ENCODE measurements around the gene EIF4EBP2. TPM values are rescaled to one million over a fixed set of nuclear protein-coding genes. Genes with fewer than 3 reads are reported as not detected.
A peak's percentile ranks its signal among the peaks of the same experiment; 100 is the strongest.

The EIF4EBP2 gene
- total RNA-seq: 155 and 163 TPM in 2 replicates
- long read RNA-seq, full-length matches to known transcripts: 30 of 136 reads
- long read RNA-seq, partial matches to known transcripts: 48 of 136 reads
- long read RNA-seq, other reads (novel, unspliced or antisense): 58 of 136 reads

GRCh38 chr10:70404036-70404786, at the start of gene EIF4EBP2:
Gene EIF4EBP2 (plus strand): TSS chr10:70404145. CDS start chr10:70404402, 257 bp downstream.
- H3K27ac Mint-ChIP-seq (ENCODE audit: unreplicated experiment): peak within 1 kb of the TSS; percentile 93

GRCh38 chr10:70354556-70354955, 49.4 kb upstream of the EIF4EBP2 start:
- no peaks in the 10 kb centered on the region for H3K36me3 Mint-ChIP-seq (ENCODE audit: low read depth)
- no peak for DNase-seq (ENCODE audit: low read depth, low spot score)
- H3K27ac Mint-ChIP-seq (ENCODE audit: unreplicated experiment): no peak overlapping the region
- H3K4me1 Mint-ChIP-seq: peaks cover 15% of the 10 kb centered on the region
- no peak overlapping the region for H3K4me3 Mint-ChIP-seq
- H3K9me3 Mint-ChIP-seq: no peaks in the 10 kb centered on the region
- H3K27me3 Mint-ChIP-seq (ENCODE audit: low read depth): no peaks in the 10 kb centered on the region
- TF ChIP-seq CTCF (conservative IDR thresholded peaks at IDR 0.05): no peak

More at GRCh38 chr10:70404036-70404786, at the start of gene EIF4EBP2:
- peak; percentile 100 for DNase-seq (ENCODE audit: low read depth, low spot score)
- peaks cover 39% of the 10 kb centered on the region for H3K4me1 Mint-ChIP-seq
- H3K9me3 Mint-ChIP-seq: no peaks in the 10 kb centered on the region
- no peaks in the 10 kb centered on the region for H3K27me3 Mint-ChIP-seq (ENCODE audit: low read depth)
- no peak for TF ChIP-seq CTCF (conservative IDR thresholded peaks at IDR 0.05)
- H3K4me3 Mint-ChIP-seq: peak within 1 kb of the TSS; percentile 95
- H3K36me3 Mint-ChIP-seq (ENCODE audit: low read depth): peaks cover 22% of the 10 kb centered on the region

GRCh38 chr10:70355051-70356021, 48.6 kb upstream of the EIF4EBP2 start:
- Mint-ChIP-seq H3K4me3 (no peak overlapping the region), H3K27me3 (ENCODE audit: low read depth) (no peaks in the 10 kb centered on the region), H3K27ac (ENCODE audit: unreplicated experiment) (peak overlapping the region; percentile 70), H3K36me3 (ENCODE audit: low read depth) (no peaks in the 10 kb centered on the region), H3K4me1 (peaks cover 15% of the 10 kb centered on the region), H3K9me3 (no peaks in the 10 kb centered on the region)
- DNase-seq (ENCODE audit: low read depth, low spot score): no peak
- TF ChIP-seq CTCF (conservative IDR thresholded peaks at IDR 0.05): no peak

- no peak for DNase-seq (ENCODE audit: low read depth, low spot score)
- TF ChIP-seq CTCF (conservative IDR thresholded peaks at IDR 0.05): no peak
- no peaks in the 10 kb centered on the region for H3K27me3 Mint-ChIP-seq (ENCODE audit: low read depth)
- peaks cover 15% of the 10 kb centered on the region for H3K4me1 Mint-ChIP-seq
- no peaks in the 10 kb centered on the region for H3K9me3 Mint-ChIP-seq
- H3K27ac Mint-ChIP-seq (ENCODE audit: unreplicated experiment): no peak overlapping the region
- H3K36me3 Mint-ChIP-seq (ENCODE audit: low read depth): no peaks in the 10 kb centered on the region
- H3K4me3 Mint-ChIP-seq: no peak overlapping the region
These were observed 46.4 kb upstream of the EIF4EBP2 start for GRCh38 chr10:70357565-70357964.

GRCh38 chr10:70358446-70358845, 45.5 kb upstream of the EIF4EBP2 start:
- no peak overlapping the region for H3K27ac Mint-ChIP-seq (ENCODE audit: unreplicated experiment)
- H3K4me1 Mint-ChIP-seq: peaks cover 15% of the 10 kb centered on the region

More at GRCh38 chr10:70358446-70358845, 45.5 kb upstream of the EIF4EBP2 start:
- H3K4me3 Mint-ChIP-seq: no peak overlapping the region
- no peaks in the 10 kb centered on the region for H3K9me3 Mint-ChIP-seq
- DNase-seq (ENCODE audit: low read depth, low spot score): no peak
- H3K36me3 Mint-ChIP-seq (ENCODE audit: low read depth): no peaks in the 10 kb centered on the region
- no peak for TF ChIP-seq CTCF (conservative IDR thresholded peaks at IDR 0.05)
- H3K27me3 Mint-ChIP-seq (ENCODE audit: low read depth): no peaks in the 10 kb centered on the region
